Measurements from ENCODE around the gene C2CD4A. TPM values are rescaled to one million over a fixed set of nuclear protein-coding genes. Genes with fewer than 3 reads are reported as not detected.

Gene C2CD4A
- polyA plus RNA-seq, 1 of the 3 experiments (the other 2 are of a cell fraction) = not detected

- H3F3A ChIP-seq (replicated peaks; ENCODE audit: insufficient read depth) = peaks cover 8% of the 10 kb centered on the region
- no peaks in the 10 kb centered on the region for H3K9me2 ChIP-seq
- H4K20me1 ChIP-seq (ENCODE audit: insufficient read depth) = peaks cover 51% of the 10 kb centered on the region
- no peak overlapping the region for H2AFZ ChIP-seq (ENCODE audit: low read depth)
- H3K27ac ChIP-seq (ENCODE audit: low read depth in 2 of 2, low read length in 1 of 2) = no peak overlapping the region
- no peak for DNase-seq
- no peaks in the 10 kb centered on the region for H3K9me3 ChIP-seq
- CTCF ChIA-PET = no interaction called here
- H3K36me3 ChIP-seq (replicated peaks in 1 of 2; ENCODE audit: control insufficient read depth in 1 of 2, insufficient read depth in 2 of 2, low read length in 1 of 2) = peaks cover 0 to 2% of the 10 kb centered on the region in 2 experiments
- WGBS (ENCODE audit: low lambda C conversion rate) = 94% methylated on average over 5 of the region's 5 CpGs
- TF ChIP-seq SIN3A (IDR thresholded peaks at IDR 0.05; ENCODE audit: borderline replicate concordance, low read depth, low read length) (no peak), MEF2A (IDR thresholded peaks at IDR 0.05; ENCODE audit: borderline replicate concordance, low read depth) (no peak), EP300 (IDR thresholded peaks at IDR 0.05; ENCODE audit: borderline replicate concordance in 1 of 2, low read depth in 1 of 2, low read length in 1 of 2) (no peak), REST (IDR thresholded peaks at IDR 0.05; ENCODE audit: low read depth, low read length) (no peak), RFX5 (IDR thresholded peaks at IDR 0.05; ENCODE audit: low read length) (no peak), NFIC (IDR thresholded peaks at IDR 0.05; ENCODE audit: borderline replicate concordance) (no peak), FOXJ3 (CRISPR knock-in tag; IDR thresholded peaks at IDR 0.05) (no peak), RXRA (IDR thresholded peaks at IDR 0.05; ENCODE audit: borderline replicate concordance, low read depth) (no peak), GATA2 (CRISPR knock-in tag; IDR thresholded peaks at IDR 0.05) (no peak), JUND (IDR thresholded peaks at IDR 0.05) (no peak), ELF1 (IDR thresholded peaks at IDR 0.05) (no peak), NRF1 (IDR thresholded peaks at IDR 0.05; ENCODE audit: low read depth, low read length) (no peak), GABPA (IDR thresholded peaks at IDR 0.05; ENCODE audit: low read depth) (no peak), ZBTB33 (IDR thresholded peaks at IDR 0.05; ENCODE audit: borderline replicate concordance, low read depth) (no peak)
- TF ChIP-seq, protein P1, sequence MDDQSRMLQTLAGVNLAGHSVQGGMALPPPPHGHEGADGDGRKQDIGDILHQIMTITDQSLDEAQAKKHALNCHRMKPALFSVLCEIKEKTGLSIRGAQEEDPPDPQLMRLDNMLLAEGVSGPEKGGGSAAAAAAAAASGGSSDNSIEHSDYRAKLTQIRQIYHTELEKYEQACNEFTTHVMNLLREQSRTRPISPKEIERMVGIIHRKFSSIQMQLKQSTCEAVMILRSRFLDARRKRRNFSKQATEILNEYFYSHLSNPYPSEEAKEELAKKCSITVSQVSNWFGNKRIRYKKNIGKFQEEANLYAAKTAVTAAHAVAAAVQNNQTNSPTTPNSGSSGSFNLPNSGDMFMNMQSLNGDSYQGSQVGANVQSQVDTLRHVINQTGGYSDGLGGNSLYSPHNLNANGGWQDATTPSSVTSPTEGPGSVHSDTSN (IDR thresholded peaks at IDR 0.05) = no peak
- TF ChIP-seq, protein P2, sequence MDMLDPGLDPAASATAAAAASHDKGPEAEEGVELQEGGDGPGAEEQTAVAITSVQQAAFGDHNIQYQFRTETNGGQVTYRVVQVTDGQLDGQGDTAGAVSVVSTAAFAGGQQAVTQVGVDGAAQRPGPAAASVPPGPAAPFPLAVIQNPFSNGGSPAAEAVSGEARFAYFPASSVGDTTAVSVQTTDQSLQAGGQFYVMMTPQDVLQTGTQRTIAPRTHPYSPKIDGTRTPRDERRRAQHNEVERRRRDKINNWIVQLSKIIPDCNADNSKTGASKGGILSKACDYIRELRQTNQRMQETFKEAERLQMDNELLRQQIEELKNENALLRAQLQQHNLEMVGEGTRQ (IDR thresholded peaks at IDR 0.05; ENCODE audit: borderline replicate concordance, low read depth, low read length) = no peak
- TF ChIP-seq, protein P3, sequence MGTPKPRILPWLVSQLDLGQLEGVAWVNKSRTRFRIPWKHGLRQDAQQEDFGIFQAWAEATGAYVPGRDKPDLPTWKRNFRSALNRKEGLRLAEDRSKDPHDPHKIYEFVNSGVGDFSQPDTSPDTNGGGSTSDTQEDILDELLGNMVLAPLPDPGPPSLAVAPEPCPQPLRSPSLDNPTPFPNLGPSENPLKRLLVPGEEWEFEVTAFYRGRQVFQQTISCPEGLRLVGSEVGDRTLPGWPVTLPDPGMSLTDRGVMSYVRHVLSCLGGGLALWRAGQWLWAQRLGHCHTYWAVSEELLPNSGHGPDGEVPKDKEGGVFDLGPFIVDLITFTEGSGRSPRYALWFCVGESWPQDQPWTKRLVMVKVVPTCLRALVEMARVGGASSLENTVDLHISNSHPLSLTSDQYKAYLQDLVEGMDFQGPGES (IDR thresholded peaks at IDR 0.05; ENCODE audit: low read depth, low read length) = no peak
- TF ChIP-seq, protein P4, sequence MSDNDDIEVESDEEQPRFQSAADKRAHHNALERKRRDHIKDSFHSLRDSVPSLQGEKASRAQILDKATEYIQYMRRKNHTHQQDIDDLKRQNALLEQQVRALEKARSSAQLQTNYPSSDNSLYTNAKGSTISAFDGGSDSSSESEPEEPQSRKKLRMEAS (IDR thresholded peaks at IDR 0.05; ENCODE audit: low read depth) = no peak
- TF ChIP-seq, protein P5, sequence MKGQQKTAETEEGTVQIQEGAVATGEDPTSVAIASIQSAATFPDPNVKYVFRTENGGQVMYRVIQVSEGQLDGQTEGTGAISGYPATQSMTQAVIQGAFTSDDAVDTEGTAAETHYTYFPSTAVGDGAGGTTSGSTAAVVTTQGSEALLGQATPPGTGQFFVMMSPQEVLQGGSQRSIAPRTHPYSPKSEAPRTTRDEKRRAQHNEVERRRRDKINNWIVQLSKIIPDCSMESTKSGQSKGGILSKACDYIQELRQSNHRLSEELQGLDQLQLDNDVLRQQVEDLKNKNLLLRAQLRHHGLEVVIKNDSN (IDR thresholded peaks at IDR 0.05; ENCODE audit: borderline replicate concordance, low read depth) = no peak
- H3K27me3 ChIP-seq (ENCODE audit: insufficient read depth) = no peaks in the 10 kb centered on the region
- H3K4me2 ChIP-seq = no peak overlapping the region
- H3K4me3 ChIP-seq (ENCODE audit: low read depth in 2 of 2, low read length in 1 of 2) = no peak overlapping the region
- peaks cover 99% of the 10 kb centered on the region for H3K79me2 ChIP-seq (ENCODE audit: insufficient read depth)
- no peak overlapping the region for H3K9ac ChIP-seq
- POLR2A ChIA-PET = no interaction called here
- peaks cover 0 to 9% of the 10 kb centered on the region in 2 experiments; a peak in 2 of 4 replicates for H3K4me1 ChIP-seq (ENCODE audit: control insufficient read depth in 1 of 2, insufficient read depth in 2 of 2, low read depth in 1 of 2, low read length in 1 of 2)
Observed at GRCh38 chr15:62054979-62055378, 11.8 kb upstream of the C2CD4A start.

Data from SK-N-SH (cell line).